Measurements from ENCODE around the gene NTN3.

- peak in 1 of 6 experiments; percentile 19 for TF ChIP-seq CTCF (IDR thresholded peaks at IDR 0.05)
- no peak for TF ChIP-seq POLR2A (IDR thresholded peaks at IDR 0.05)
These were observed 42.4 kb upstream of the NTN3 start for GRCh38 chr16:2428784-2429033.
